ENCODE results near the gene DRGX.

Gene DRGX

GRCh38 chr10:49418053-49418326 lies 22.1 kb upstream of the DRGX start:
- H3K27me3 ChIP-seq (ENCODE audit: insufficient read depth, low read length) = no peaks in the 10 kb centered on the region
- H3K9me3 ChIP-seq (ENCODE audit: insufficient read depth, low read depth, low read length) = no peaks in the 10 kb centered on the region
- H3K36me3 ChIP-seq (ENCODE audit: insufficient read depth, low read depth, low read length) = no peaks in the 10 kb centered on the region
- no peak overlapping the region for H3K4me3 ChIP-seq (ENCODE audit: low read length)
- H3K27ac ChIP-seq (ENCODE audit: low read length) = no peak overlapping the region
- no peak overlapping the region for H3K9ac ChIP-seq (ENCODE audit: low read depth, low read length)
- no peaks in the 10 kb centered on the region for H3K4me1 ChIP-seq (ENCODE audit: insufficient read depth, low read length)

GRCh38 chr10:49417311-49418052 lies 21.6 kb upstream of the DRGX start:
- H3K4me1 ChIP-seq (ENCODE audit: insufficient read depth, low read length) = no peaks in the 10 kb centered on the region
- H3K36me3 ChIP-seq (ENCODE audit: insufficient read depth, low read depth, low read length) = no peaks in the 10 kb centered on the region
- H3K27me3 ChIP-seq (ENCODE audit: insufficient read depth, low read length) = no peaks in the 10 kb centered on the region

DNA sequence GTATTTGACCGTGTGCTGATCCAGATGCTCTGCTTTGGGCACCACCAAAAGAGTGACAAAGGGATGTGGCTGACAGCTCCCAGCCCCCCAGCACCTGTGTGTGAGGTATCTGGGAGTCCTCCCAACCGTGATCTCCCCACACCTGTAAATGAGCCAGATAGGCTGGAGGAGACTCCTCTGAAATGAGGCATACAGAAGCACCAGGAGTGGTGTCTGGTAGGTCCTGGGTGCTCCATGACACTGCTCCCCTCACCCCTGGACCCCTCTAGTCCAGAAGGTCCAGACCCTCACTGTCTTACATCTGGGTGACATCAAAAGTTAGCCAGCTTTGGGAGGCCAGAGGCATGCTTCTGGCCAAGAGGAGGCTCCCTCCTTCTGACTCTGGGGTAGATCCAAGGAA lies 20.0 kb upstream of the DRGX start:
- no peak overlapping the region for H3K27ac ChIP-seq (ENCODE audit: low read length)
- H3K4me3 ChIP-seq (ENCODE audit: low read length) = no peak overlapping the region
- H3K9me3 ChIP-seq (ENCODE audit: insufficient read depth, low read depth, low read length) = no peaks in the 10 kb centered on the region
- no peaks in the 10 kb centered on the region for H3K36me3 ChIP-seq (ENCODE audit: insufficient read depth, low read depth, low read length)
- H3K4me1 ChIP-seq (ENCODE audit: insufficient read depth, low read length) = no peaks in the 10 kb centered on the region
- no peak overlapping the region for H3K9ac ChIP-seq (ENCODE audit: low read depth, low read length)
- no peaks in the 10 kb centered on the region; the same call in 1 of the 2 replicates for H3K27me3 ChIP-seq (ENCODE audit: insufficient read depth, low read length)

More at GRCh38 chr10:49417311-49418052, 21.6 kb upstream of the DRGX start:
- H3K9ac ChIP-seq (ENCODE audit: low read depth, low read length) = no peak overlapping the region
- no peak overlapping the region for H3K4me3 ChIP-seq (ENCODE audit: low read length)
- H3K27ac ChIP-seq (ENCODE audit: low read length) = no peak overlapping the region
- H3K9me3 ChIP-seq (ENCODE audit: insufficient read depth, low read depth, low read length) = no peaks in the 10 kb centered on the region

- H3K4me1 ChIP-seq (ENCODE audit: insufficient read depth, low read length) = no peaks in the 10 kb centered on the region
- H3K9me3 ChIP-seq (ENCODE audit: insufficient read depth, low read depth, low read length) = no peaks in the 10 kb centered on the region
- H3K4me3 ChIP-seq (ENCODE audit: low read length) = no peak overlapping the region
- H3K36me3 ChIP-seq (ENCODE audit: insufficient read depth, low read depth, low read length) = no peaks in the 10 kb centered on the region
- no peak overlapping the region for H3K9ac ChIP-seq (ENCODE audit: low read depth, low read length)
- H3K27me3 ChIP-seq (ENCODE audit: insufficient read depth, low read length) = no peaks in the 10 kb centered on the region; the same call in 1 of the 2 replicates
- H3K27ac ChIP-seq (ENCODE audit: low read length) = no peak overlapping the region
Observed at GRCh38 chr10:49415109-49415508, 19.2 kb upstream of the DRGX start.

- no peak overlapping the region for H3K27ac ChIP-seq (ENCODE audit: low read length)
- no peaks in the 10 kb centered on the region for H3K9me3 ChIP-seq (ENCODE audit: insufficient read depth, low read depth, low read length)
- no peaks in the 10 kb centered on the region for H3K4me1 ChIP-seq (ENCODE audit: insufficient read depth, low read length)
- H3K9ac ChIP-seq (ENCODE audit: low read depth, low read length) = no peak overlapping the region
- no peaks in the 10 kb centered on the region for H3K36me3 ChIP-seq (ENCODE audit: insufficient read depth, low read depth, low read length)
- no peaks in the 10 kb centered on the region; the same call in 1 of the 2 replicates for H3K27me3 ChIP-seq (ENCODE audit: insufficient read depth, low read length)
- H3K4me3 ChIP-seq (ENCODE audit: low read length) = no peak overlapping the region
Observed at GRCh38 chr10:49414496-49414895, 18.6 kb upstream of the DRGX start.

DNA sequence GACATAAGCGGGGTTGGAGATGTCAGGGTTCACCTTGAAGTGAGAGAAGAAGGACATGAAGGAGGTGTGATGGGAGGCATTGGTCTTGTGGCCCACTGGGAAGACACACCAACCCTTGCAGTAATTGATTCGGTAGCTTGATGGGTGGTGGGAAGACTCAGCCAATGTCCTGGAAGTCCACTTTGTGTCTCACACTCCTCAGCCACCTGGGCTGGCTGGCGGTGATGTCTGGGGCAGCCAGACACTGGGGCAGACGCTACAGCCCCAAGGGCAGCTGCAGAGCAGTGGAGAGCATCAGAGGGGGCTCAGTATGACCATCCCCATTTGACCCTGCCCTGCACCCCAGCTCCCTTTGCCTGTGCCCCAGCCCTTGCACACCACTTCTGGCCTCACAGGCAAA lies 16.7 kb upstream of the DRGX start:
- peaks cover 6% of the 10 kb centered on the region; the same call in 1 of the 2 replicates for H3K27me3 ChIP-seq (ENCODE audit: insufficient read depth, low read length)
- H3K4me1 ChIP-seq (ENCODE audit: insufficient read depth, low read length) = peaks cover 11% of the 10 kb centered on the region

GRCh38 chr10:49410365-49411074 lies 14.6 kb upstream of the DRGX start:
- H3K27ac ChIP-seq (ENCODE audit: low read length) = no peak overlapping the region

More for the DNA sequence above, 16.7 kb upstream of the DRGX start:
- Histone ChIP-seq H3K4me3 (ENCODE audit: low read length) (no peak overlapping the region), H3K9me3 (ENCODE audit: insufficient read depth, low read depth, low read length) (no peaks in the 10 kb centered on the region), H3K9ac (ENCODE audit: low read depth, low read length) (no peak overlapping the region), H3K36me3 (ENCODE audit: insufficient read depth, low read depth, low read length) (no peaks in the 10 kb centered on the region), H3K27ac (ENCODE audit: low read length) (no peak overlapping the region)

GRCh38 chr10:49409755-49410154 lies 13.9 kb upstream of the DRGX start:
- Histone ChIP-seq H3K9ac (ENCODE audit: low read depth, low read length) (no peak overlapping the region), H3K27ac (ENCODE audit: low read length) (no peak overlapping the region), H3K27me3 (ENCODE audit: insufficient read depth, low read length) (peaks cover 10% of the 10 kb centered on the region; the same call in 1 of the 2 replicates), H3K4me3 (ENCODE audit: low read length) (no peak overlapping the region), H3K9me3 (ENCODE audit: insufficient read depth, low read depth, low read length) (no peaks in the 10 kb centered on the region), H3K36me3 (ENCODE audit: insufficient read depth, low read depth, low read length) (no peaks in the 10 kb centered on the region), H3K4me1 (ENCODE audit: insufficient read depth, low read length) (peaks cover 14% of the 10 kb centered on the region)

More at GRCh38 chr10:49410365-49411074, 14.6 kb upstream of the DRGX start:
- Histone ChIP-seq H3K4me3 (ENCODE audit: low read length) (no peak overlapping the region), H3K36me3 (ENCODE audit: insufficient read depth, low read depth, low read length) (no peaks in the 10 kb centered on the region), H3K9ac (ENCODE audit: low read depth, low read length) (no peak overlapping the region), H3K4me1 (ENCODE audit: insufficient read depth, low read length) (peaks cover 11% of the 10 kb centered on the region), H3K9me3 (ENCODE audit: insufficient read depth, low read depth, low read length) (no peaks in the 10 kb centered on the region), H3K27me3 (ENCODE audit: insufficient read depth, low read length) (peaks cover 6% of the 10 kb centered on the region; the same call in 1 of the 2 replicates)

- H3K4me3 ChIP-seq (ENCODE audit: low read length) = no peak overlapping the region
- H3K4me1 ChIP-seq (ENCODE audit: insufficient read depth, low read length) = peaks cover 14% of the 10 kb centered on the region
- H3K27ac ChIP-seq (ENCODE audit: low read length) = no peak overlapping the region
- H3K9me3 ChIP-seq (ENCODE audit: insufficient read depth, low read depth, low read length) = no peaks in the 10 kb centered on the region
- peaks cover 18% of the 10 kb centered on the region for H3K27me3 ChIP-seq (ENCODE audit: insufficient read depth, low read length)
- H3K9ac ChIP-seq (ENCODE audit: low read depth, low read length) = no peak overlapping the region
- no peaks in the 10 kb centered on the region for H3K36me3 ChIP-seq (ENCODE audit: insufficient read depth, low read depth, low read length)
Observed at GRCh38 chr10:49408519-49409306, 12.8 kb upstream of the DRGX start.

DNA sequence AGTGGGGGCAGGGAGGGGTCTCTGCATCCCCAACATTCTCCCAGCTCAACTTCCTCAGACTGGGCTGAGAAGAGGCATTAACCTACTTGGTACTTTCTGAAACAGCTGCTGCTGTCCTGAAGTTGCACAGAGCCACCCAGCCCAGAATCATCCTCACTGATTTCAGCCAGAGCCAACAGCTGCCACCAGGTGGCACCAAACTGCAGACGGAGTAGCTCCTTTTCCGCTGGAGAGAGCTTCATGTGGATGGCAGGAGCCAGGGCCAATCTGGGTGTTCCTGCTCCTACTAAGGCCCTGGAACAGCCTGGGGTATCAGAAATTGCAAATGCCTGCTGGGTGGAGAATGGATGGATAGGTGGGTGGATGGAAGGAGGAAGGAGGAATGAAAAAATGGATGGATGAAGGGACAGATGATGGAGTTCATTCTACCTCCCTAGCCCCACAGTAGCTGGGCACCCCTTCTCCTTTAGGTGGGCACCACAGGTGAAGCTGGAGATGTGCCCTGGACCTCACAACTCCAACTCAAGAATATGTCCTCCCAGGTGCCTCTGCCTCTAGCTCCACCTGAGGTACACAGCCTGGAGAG lies 11.8 kb upstream of the DRGX start:
- Histone ChIP-seq H3K4me3 (ENCODE audit: low read length) (no peak overlapping the region), H3K36me3 (ENCODE audit: insufficient read depth, low read depth, low read length) (no peaks in the 10 kb centered on the region), H3K9me3 (ENCODE audit: insufficient read depth, low read depth, low read length) (no peaks in the 10 kb centered on the region), H3K4me1 (ENCODE audit: insufficient read depth, low read length) (peaks cover 14% of the 10 kb centered on the region), H3K27me3 (ENCODE audit: insufficient read depth, low read length) (peaks cover 29% of the 10 kb centered on the region), H3K9ac (ENCODE audit: low read depth, low read length) (no peak overlapping the region), H3K27ac (ENCODE audit: low read length) (no peak overlapping the region)

DNA sequence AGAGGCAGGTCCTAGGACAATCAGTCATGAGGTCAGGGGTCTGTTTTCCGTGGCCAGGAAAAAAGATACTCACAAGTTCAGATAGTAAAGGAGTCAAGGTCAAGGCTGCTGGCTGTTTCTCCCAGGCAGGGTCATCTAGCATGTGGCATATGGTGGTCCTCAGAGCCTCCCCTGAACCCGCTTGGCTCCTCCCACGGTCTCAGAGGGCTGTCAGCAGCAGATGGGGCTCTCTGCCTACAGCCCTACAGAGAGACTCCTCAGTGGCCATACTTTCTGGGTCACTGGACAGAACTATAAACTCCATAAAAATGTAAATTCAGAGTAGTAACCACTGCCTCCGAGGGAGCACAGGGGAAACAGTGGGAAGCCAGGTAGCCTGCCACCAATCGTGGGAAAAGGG lies 11.3 kb upstream of the DRGX start:
- no peak overlapping the region for H3K27ac ChIP-seq (ENCODE audit: low read length)
- peaks cover 34% of the 10 kb centered on the region for H3K27me3 ChIP-seq (ENCODE audit: insufficient read depth, low read length)
- H3K4me3 ChIP-seq (ENCODE audit: low read length) = no peak overlapping the region
- no peaks in the 10 kb centered on the region for H3K9me3 ChIP-seq (ENCODE audit: insufficient read depth, low read depth, low read length)
- no peaks in the 10 kb centered on the region for H3K36me3 ChIP-seq (ENCODE audit: insufficient read depth, low read depth, low read length)
- H3K9ac ChIP-seq (ENCODE audit: low read depth, low read length) = no peak overlapping the region
- H3K4me1 ChIP-seq (ENCODE audit: insufficient read depth, low read length) = peaks cover 14% of the 10 kb centered on the region
